GM12892 (cell line): ENCODE data around the gene TSPAN4.

Experiments
- DNase-seq: peaks from one replicate; pipeline ENCODE4 v3.0.0; 2011; ENCODE audit not compliant: insufficient read length
- FAIRE-seq: peaks from 2 replicates; lab custom pipeline; 2011; peaks lifted over from hg19 to GRCh38; lab: Jason Lieb, UNC
- POLR2A ChIP-seq: IDR thresholded peaks from 2 replicates; pipeline ENCODE4 v1.6.1; 2011; ENCODE audit warnings: low read depth, low read length, control low read depth
- POLR2AphosphoS5 ChIP-seq: IDR thresholded peaks from 2 replicates; pipeline ENCODE4 v1.6.1; 2011; ENCODE audit warnings: low read depth, low read length, control low read depth
- TAF1 ChIP-seq: IDR thresholded peaks from 2 replicates; pipeline ENCODE4 v1.6.1; 2011; ENCODE audit warnings: low read depth, mild to moderate bottlenecking, control low read depth, low read length, borderline replicate concordance

The TSPAN4 gene

GRCh38 chr11:875203-875602 is 32.6 kb downstream of the TSPAN4 start:
- FAIRE-seq (no peak), DNase-seq (no peak)
- no peak for TF ChIP-seq POLR2AphosphoS5
- no peak for TF ChIP-seq POLR2A
- no peak for TF ChIP-seq TAF1

- DNase-seq (no peak), FAIRE-seq (no peak)
- TF ChIP-seq POLR2A: no peak
- no peak for TF ChIP-seq TAF1
- no peak for TF ChIP-seq POLR2AphosphoS5
Measured at GRCh38 chr11:875769-876301, 33.2 kb downstream of the TSPAN4 start.

DNA sequence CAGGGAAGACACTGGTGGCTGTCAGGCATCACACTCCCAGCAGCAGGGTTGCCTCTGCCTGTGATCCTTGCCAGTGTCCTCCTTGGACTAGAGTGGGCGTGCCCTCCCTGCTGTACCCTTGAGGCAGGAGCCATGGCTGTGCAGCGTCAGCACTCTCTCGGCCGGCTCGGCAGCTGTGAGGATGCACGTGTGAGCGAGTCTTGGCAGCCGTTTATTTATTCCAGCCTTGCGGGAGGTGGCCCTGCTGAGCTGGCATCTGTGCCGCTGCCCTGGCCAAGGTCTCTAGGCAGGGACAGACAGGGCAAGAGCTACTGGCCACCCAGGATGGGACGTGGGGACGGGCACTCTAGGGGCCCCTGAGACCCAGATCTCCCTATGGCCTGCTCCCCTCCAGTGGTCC is 33.9 kb downstream of the TSPAN4 start:
- TF ChIP-seq POLR2AphosphoS5 (no peak), TAF1 (no peak)
- DNase-seq (no peak), FAIRE-seq (no peak)

DNA sequence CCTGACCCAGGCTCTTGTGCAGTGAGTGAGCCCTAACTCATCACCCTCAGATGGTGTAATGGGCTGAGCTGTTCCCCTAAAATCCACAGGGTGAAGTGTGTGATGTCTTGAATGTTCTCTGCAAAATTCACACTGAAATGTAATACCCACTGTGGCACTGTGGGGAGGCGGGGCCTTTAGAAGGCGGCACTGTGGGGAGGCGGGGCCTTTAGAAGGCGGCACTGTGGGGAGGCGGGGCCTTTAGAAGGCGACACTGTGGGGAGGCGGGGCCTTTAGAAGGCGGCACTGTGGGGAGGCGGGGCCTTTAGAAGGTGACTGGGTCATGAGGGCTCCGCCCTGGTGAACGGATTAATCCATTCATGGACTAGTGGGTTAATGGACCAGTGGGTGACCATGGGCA is 34.9 kb downstream of the TSPAN4 start:
- no peak for FAIRE-seq
- TF ChIP-seq POLR2A (no peak), TAF1 (no peak), POLR2AphosphoS5 (no peak)
- no peak for DNase-seq

GRCh38 chr11:880447-880846 is 37.8 kb downstream of the TSPAN4 start:
- FAIRE-seq: no peak
- TF ChIP-seq TAF1 (no peak), POLR2AphosphoS5 (no peak), POLR2A (no peak)
- DNase-seq: no peak

GRCh38 chr11:882596-882995 is 39.9 kb downstream of the TSPAN4 start:
- DNase-seq (no peak), FAIRE-seq (no peak)
- TF ChIP-seq TAF1 (no peak), POLR2AphosphoS5 (no peak), POLR2A (no peak)

DNA sequence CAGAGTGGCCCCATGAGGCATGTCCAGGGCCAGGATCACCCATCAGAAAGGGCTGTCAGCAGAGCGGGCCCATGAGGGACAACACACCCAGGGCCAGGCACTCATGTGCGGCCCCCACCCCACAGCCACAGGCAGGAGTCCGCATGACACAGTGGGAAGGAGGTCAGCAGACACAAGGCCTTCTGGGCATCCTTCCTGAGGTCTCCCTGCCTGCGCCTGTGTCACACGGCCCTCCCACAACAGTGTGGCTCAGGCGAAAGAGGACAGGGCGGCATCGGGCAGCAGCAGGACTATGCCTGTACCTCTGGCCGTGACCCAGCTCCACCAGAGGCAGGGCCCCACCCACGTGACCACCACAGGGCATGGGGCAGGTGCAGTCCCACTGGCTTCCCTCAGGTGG is 40.9 kb downstream of the TSPAN4 start:
- FAIRE-seq (no peak), DNase-seq (no peak)
- TF ChIP-seq POLR2A (no peak), TAF1 (no peak), POLR2AphosphoS5 (no peak)

DNA sequence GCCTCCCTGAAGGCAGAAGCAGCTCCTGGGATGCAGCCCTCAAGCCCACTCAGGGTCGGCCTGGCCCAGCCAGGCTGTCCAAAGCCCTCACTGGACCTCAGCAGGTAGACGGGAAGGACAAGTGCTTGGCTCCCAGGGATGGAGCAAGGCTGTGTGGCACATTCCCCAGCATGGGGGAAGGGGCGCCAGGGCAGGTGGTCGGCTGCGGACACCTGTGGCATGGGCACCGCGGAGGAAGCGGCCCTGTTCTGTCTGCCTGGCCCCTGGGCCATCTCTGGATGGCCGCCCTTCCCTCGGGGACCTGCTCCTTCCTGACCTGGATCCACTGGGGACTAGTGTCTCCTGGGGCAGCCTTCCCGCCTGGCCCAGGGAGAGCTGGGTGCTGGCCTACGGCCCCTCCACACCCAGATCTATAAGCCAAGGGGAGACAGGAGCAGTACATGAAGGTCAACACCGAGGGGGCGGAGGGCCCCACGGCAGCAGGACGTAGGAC is 42.0 kb downstream of the TSPAN4 start:
- no peak for FAIRE-seq

GRCh38 chr11:886568-886967 is 43.9 kb downstream of the TSPAN4 start:
- TF ChIP-seq POLR2A (no peak), TAF1 (no peak), POLR2AphosphoS5 (no peak)

More for the DNA sequence above, 42.0 kb downstream of the TSPAN4 start:
- TF ChIP-seq TAF1 (no peak), POLR2A (no peak), POLR2AphosphoS5 (no peak)
- DNase-seq: no peak

DNA sequence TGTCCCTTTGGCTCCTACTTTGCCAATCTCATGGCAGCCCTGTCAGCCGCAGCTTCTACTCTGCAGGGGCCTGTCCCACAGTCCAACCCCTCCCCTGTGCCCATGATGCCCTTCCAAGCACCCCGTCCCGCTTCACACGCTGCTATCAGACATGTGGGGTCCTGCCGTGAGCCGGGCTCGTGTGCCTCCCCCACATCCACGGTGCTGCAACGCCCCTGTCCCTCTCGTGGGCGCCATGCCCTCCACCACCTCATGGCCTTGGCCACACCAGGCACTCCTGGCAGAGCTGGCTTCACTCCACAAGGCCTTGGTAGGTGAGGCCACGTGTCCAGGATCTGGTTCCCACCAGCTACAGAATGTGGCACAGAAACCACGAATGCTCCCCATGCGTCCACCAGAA is 44.9 kb downstream of the TSPAN4 start:
- no peak for TF ChIP-seq TAF1
- no peak for FAIRE-seq
- DNase-seq: no peak

More at GRCh38 chr11:886568-886967, 43.9 kb downstream of the TSPAN4 start:
- DNase-seq (no peak), FAIRE-seq (no peak)

DNA sequence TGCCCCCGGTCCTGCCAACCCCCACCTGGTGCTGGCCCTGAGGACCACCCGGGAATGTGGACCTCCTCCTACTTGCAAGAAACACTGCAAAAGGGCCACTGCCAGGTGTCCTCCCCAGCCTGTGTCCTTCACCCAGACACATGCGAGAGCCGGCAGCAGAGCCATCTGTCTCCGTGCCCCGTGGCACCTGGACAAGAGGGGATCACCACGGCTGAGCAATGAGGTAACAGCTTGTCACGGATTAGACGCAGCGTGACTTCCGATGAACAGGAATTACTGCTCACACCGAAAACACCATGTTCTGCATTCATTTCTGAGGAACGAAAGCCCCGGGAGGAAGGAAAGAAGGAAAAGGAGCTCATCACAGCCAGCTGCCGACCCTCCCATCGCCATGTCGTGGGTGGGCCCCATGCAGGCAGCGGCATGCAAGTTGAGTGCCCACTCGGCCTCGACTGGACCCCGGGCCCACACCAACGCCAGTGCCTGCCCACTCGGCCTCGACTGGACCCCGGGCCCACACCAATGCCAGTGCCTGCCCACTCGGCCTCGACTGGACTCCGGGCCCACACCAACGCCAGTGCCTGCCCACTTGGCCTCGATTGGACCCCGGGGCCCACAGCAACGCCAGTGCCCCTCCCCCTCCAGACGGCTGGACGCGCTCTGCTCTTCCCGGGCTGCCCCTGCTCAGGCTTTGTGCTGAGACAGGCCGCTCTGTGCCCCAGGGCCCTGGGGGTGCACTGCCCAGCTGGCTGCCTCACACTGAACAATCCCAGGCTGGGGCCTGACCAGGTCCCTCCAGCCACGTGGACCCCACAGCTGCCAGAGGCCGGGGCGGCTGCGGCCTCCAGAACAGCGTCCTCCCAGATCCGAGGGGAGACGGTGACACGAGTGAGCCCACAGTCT is 45.9 kb downstream of the TSPAN4 start:
- no peak for TF ChIP-seq POLR2AphosphoS5
- no peak for TF ChIP-seq POLR2A
- no peak for TF ChIP-seq TAF1
- DNase-seq: no peak
- no peak for FAIRE-seq

DNA sequence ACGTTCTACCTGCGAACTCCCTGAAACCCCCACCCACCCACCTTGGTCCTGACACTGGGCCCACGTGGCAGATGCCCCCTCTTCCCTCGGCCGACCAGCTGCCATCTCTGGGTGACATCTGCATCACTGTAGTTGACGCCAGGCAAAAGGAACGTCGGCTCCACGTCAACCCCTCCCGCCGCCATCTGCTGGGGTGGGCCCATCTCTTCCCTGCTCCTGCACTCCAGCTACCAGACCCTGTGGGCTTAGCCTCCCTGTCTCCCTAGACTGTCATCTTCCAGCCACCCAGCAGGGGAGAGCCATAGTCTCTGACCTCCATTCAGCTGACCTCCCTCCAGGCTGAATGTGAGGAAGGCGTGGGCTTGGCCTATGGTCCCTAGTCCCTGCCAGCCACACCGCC is 46.6 kb downstream of the TSPAN4 start:
- no peak for FAIRE-seq
- TF ChIP-seq POLR2A (no peak), TAF1 (no peak), POLR2AphosphoS5 (no peak)
- no peak for DNase-seq
